BJ (cell line): ENCODE measurements around the gene CHST5. TPM values are rescaled to one million over a fixed set of nuclear protein-coding genes. Genes with fewer than 3 reads are reported as not detected.

Source experiments
- CTCF ChIA-PET: fragments of 350-600 bp; formaldehyde crosslinking; extraction: SDS; loops from one replicate; lab custom pipeline; 2021; ENCODE audit warnings: antibody characterized with exemption, inconsistent platforms; lab: Yijun Ruan, JAX
- POLR2A ChIA-PET: fragments of 300-600 bp; sonication (Branson Sonifier 250); formaldehyde crosslinking; extraction: SDS; loops from one replicate; lab custom pipeline; 2021; ENCODE audit warnings: antibody characterized with exemption; lab: Charles Lee
- DNase-seq: peaks from one replicate; pipeline ENCODE4 v3.0.0-alpha.2; 2011; ENCODE audit warnings: low read depth
- H3K27me3 ChIP-seq: 2 replicates; pipeline ENCODE4 v1.6.0; 2011; ENCODE audit warnings: low read length; ENCODE audit not compliant: control insufficient read depth, insufficient read depth
- H3K36me3 ChIP-seq: 2 replicates; pipeline ENCODE4 v1.5.1; 2011; ENCODE audit warnings: low read length; ENCODE audit not compliant: control insufficient read depth, insufficient read depth
- H3K4me3 ChIP-seq: 2 replicates; pipeline ENCODE4 v1.5.1; 2011; ENCODE audit warnings: low read depth, mild to moderate bottlenecking, control low read depth, low read length
- polyA plus RNA-seq: library from polyadenylated mRNA; depleted of rRNA; stranded (reverse); fragments of >200 nt; gene quantifications from 2 replicates; pipeline ENCODE4 v1.2.3, GENCODE V29; 2011
- TF ChIP-seq, protein P1 (sequence below): IDR thresholded peaks from 2 replicates; pipeline ENCODE4 v1.5.1; 2011; ENCODE audit warnings: low read depth, mild to moderate bottlenecking, control low read depth, inconsistent platforms, low read length, moderate library complexity; ENCODE audit not compliant: insufficient read depth

Gene CHST5
- polyA plus RNA-seq, 1 experiment, result not detected

DNA sequence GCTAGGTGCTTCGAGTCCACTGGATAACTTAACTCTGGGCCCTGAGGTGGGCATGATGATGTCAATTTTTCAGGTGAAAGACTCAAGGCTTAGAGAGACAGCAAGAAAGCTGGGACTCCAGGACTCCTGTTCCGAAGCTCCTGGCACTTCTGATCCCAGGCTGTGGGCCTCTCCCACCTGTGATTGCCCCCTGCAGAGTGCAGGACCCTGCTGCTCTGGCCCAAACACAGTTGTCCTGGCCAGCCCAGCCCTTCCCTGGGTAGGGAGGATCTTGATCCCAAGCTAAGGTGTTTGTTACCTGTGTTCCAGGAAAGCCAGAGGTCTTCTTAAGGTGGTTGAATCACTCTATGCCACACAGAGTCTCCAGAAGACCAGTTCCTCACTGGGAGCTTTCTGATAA is 3.1 kb downstream of the CHST5 start:
- TF ChIP-seq, protein P1, sequence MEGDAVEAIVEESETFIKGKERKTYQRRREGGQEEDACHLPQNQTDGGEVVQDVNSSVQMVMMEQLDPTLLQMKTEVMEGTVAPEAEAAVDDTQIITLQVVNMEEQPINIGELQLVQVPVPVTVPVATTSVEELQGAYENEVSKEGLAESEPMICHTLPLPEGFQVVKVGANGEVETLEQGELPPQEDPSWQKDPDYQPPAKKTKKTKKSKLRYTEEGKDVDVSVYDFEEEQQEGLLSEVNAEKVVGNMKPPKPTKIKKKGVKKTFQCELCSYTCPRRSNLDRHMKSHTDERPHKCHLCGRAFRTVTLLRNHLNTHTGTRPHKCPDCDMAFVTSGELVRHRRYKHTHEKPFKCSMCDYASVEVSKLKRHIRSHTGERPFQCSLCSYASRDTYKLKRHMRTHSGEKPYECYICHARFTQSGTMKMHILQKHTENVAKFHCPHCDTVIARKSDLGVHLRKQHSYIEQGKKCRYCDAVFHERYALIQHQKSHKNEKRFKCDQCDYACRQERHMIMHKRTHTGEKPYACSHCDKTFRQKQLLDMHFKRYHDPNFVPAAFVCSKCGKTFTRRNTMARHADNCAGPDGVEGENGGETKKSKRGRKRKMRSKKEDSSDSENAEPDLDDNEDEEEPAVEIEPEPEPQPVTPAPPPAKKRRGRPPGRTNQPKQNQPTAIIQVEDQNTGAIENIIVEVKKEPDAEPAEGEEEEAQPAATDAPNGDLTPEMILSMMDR, result no peak
- Histone ChIP-seq H3K4me3 (no peak overlapping the region), H3K36me3 (no peaks in the 10 kb centered on the region), H3K27me3 (no peaks in the 10 kb centered on the region)
- ChIA-PET CTCF (no interaction called here), POLR2A (no interaction called here)
- no peak for DNase-seq

DNA sequence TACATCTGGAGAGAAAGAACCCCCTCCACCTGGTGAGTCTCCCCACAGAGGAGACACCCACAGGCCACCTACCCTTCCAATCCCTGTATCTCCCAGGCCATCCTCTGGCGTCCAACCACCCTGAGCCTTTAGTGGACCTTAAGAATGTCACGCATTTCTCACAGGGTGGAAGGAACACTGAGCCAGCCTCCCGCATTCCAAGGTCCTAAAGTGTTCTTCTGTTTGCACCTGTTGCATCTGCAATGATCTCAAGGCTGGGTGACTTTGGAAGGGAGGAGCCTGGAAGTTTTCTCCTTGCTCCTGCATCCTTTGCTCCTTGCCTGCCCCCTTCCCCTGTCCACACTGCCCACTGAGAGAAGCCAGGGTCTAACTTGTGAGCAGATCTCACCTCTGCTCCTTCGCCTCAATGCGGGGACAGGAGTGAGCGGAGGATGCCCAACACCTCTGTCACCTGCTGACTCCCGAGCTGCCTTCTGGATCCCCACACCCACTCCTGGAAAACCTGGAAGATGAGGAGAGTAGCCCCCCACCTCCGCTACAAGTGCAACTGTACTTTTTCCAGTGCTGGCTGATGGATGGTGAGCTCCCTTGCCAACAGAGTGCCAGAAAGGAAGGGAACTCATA is 3.7 kb downstream of the CHST5 start:
- no peak for DNase-seq
- ChIA-PET CTCF (interaction anchor here (0.6 to 1.5 kb wide), 2 partner anchors 10 to 15 kb away, joined by 3 to 6 read pairs; no protein-coding TSS in a partner anchor), POLR2A (no interaction called here)
- H3K36me3 ChIP-seq, result no peaks in the 10 kb centered on the region
- no peak overlapping the region for H3K4me3 ChIP-seq
- TF ChIP-seq, protein P1, result no peak
- no peaks in the 10 kb centered on the region for H3K27me3 ChIP-seq

DNA sequence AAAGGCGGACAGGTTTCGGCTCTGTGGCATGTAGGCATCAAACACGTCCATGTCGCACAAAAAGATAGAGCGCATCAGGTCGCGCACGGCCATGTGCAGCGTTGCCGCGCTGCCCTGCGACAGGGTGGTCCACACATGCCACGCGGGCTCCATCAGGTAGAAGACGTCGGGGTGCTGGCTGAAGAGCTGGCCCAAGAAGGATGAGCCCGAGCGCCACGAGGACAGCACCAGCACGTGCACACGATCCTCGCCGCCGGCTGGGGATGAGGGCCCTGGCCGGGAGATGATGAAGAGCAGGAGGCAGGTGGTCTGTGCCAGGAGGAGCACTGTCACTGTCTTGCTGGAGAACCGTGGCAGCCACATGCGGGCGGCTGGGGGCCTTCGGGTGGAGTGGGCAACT is 5.9 kb downstream of the CHST5 start:
- Histone ChIP-seq H3K4me3 (no peak overlapping the region), H3K27me3 (no peaks in the 10 kb centered on the region), H3K36me3 (no peaks in the 10 kb centered on the region)
- CTCF ChIA-PET, result no interaction called here
- POLR2A ChIA-PET, result no interaction called here
- TF ChIP-seq, protein P1, result no peak
- DNase-seq, result no peak

DNA sequence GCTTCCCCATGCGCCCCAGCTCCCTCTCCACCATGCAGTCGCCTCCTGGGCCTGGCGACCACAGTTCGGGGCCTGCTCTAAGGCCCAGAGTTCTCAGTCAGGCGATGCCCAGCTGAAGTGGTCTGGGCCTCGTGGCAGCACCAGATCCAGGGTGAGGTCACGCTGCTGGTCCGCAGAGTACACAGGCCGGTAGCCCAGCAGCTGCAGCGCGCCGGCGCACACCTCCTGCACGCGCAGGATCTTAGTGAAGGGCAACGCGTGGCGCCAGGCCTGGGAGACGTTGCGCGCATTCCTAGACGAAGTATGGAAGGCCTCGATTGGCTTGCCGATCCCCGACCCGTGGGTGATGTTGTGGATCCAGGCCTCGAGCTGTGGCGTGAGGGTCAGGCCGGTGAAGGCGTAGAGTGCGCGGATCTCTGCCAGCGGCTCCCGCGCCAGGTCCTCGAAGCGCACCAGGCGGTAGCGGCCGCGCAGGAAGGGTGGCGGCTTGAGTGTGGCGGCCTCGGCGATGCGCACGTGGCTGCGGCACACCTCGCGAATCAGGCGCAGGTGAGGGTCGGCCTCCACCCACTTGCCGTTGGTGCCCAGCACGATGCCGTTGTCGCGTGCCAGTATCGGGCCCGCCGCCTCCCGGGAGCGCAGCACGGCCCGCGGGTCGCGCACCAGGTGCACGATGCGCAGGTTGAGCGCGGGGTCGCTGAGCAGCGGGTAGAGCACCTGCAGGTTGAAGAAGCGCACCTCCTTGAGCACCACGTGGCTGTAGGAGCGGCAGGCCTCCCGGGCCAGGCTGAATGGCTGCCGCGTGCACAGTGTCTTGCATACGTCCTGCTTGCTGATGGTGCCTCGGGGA is 6.6 kb downstream of the CHST5 start:
- POLR2A ChIA-PET, result no interaction called here
- CTCF ChIA-PET, result interaction anchor here (0.7 to 2.2 kb wide), 3 partner anchors 12 to 89 kb away, joined by 3 to 9 read pairs (median 4); no protein-coding TSS in a partner anchor

More for the DNA sequence above, 6.6 kb downstream of the CHST5 start:
- TF ChIP-seq, protein P1, result no peak
- no peaks in the 10 kb centered on the region for H3K36me3 ChIP-seq
- no peak overlapping the region for H3K4me3 ChIP-seq
- no peak for DNase-seq
- H3K27me3 ChIP-seq, result no peaks in the 10 kb centered on the region
